ENCODE results near the gene NFASC.

The NFASC gene

DNA sequence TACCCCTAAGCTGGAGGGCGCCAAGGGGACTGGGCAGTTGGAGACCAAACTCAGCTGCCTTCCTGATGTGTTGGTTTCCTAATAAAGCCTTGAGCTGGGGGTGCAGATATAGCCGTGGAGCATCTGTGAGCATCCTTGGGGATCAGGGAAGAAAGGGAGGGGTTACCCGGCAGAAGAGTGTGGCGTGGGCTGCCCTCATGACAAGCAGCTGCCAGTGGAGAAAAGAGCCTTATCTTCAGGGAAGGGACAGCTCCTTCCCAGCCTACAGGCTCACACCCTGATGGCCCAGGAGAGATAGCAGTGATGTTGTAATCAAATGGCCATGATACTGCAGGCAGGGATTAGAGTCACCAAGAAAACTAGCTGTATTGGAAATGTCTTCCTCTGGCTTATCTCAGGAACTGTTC, 10.8 kb upstream of the NFASC start:
- H3K4me1 ChIP-seq (ENCODE audit: control insufficient read depth, low read depth, low read length): peaks cover 7% of the 10 kb centered on the region
- no peaks in the 10 kb centered on the region for H3K9me3 ChIP-seq (ENCODE audit: control insufficient read depth, low read depth, low read length)
- no peaks in the 10 kb centered on the region for H3K27me3 ChIP-seq (ENCODE audit: control insufficient read depth, insufficient read depth, low read length)
- H3K27ac ChIP-seq (ENCODE audit: low read length): no peak overlapping the region
- no peak overlapping the region for H3K4me3 ChIP-seq (ENCODE audit: low read length)
- no peaks in the 10 kb centered on the region for H3K36me3 ChIP-seq (ENCODE audit: control insufficient read depth, low read depth, low read length)
- H3K9ac ChIP-seq (ENCODE audit: low read length): no peak overlapping the region

DNA sequence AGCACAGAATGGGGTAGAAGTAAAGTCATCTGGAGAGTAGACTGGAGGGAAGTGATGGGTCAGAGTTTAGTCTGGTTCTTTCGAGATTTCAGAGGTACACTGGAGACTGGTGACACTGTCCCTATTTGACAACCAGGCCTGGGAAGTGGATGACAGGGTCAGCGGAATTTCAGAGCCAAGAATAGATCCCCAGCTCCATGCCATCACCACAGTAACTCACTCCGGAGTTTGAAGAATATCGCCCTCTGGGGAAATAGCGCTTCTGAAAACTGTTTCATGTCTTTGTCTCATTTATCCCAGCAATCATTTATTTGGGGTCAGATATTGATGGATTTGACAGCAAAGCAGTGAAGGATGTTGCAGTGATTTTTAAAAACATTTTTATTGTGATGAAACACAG, 7.6 kb upstream of the NFASC start:
- Histone ChIP-seq H3K4me3 (ENCODE audit: low read length) (no peak overlapping the region), H3K9ac (ENCODE audit: low read length) (no peak overlapping the region), H3K9me3 (ENCODE audit: control insufficient read depth, low read depth, low read length) (no peaks in the 10 kb centered on the region), H3K36me3 (ENCODE audit: control insufficient read depth, low read depth, low read length) (no peaks in the 10 kb centered on the region), H3K27me3 (ENCODE audit: control insufficient read depth, insufficient read depth, low read length) (no peaks in the 10 kb centered on the region), H3K27ac (ENCODE audit: low read length) (no peak overlapping the region), H3K4me1 (ENCODE audit: control insufficient read depth, low read depth, low read length) (peaks cover 7% of the 10 kb centered on the region)

GRCh38 chr1:204863730-204864129, 6.9 kb upstream of the NFASC start:
- no peaks in the 10 kb centered on the region for H3K36me3 ChIP-seq (ENCODE audit: control insufficient read depth, low read depth, low read length)
- no peaks in the 10 kb centered on the region for H3K9me3 ChIP-seq (ENCODE audit: control insufficient read depth, low read depth, low read length)
- no peak overlapping the region for H3K27ac ChIP-seq (ENCODE audit: low read length)
- no peak overlapping the region for H3K4me3 ChIP-seq (ENCODE audit: low read length)
- H3K27me3 ChIP-seq (ENCODE audit: control insufficient read depth, insufficient read depth, low read length): no peaks in the 10 kb centered on the region
- H3K9ac ChIP-seq (ENCODE audit: low read length): no peak overlapping the region
- peaks cover 2% of the 10 kb centered on the region for H3K4me1 ChIP-seq (ENCODE audit: control insufficient read depth, low read depth, low read length)

- Histone ChIP-seq H3K4me3 (ENCODE audit: low read length) (no peak overlapping the region), H3K36me3 (ENCODE audit: control insufficient read depth, low read depth, low read length) (no peaks in the 10 kb centered on the region), H3K9me3 (ENCODE audit: control insufficient read depth, low read depth, low read length) (no peaks in the 10 kb centered on the region), H3K27me3 (ENCODE audit: control insufficient read depth, insufficient read depth, low read length) (no peaks in the 10 kb centered on the region), H3K27ac (ENCODE audit: low read length) (no peak overlapping the region), H3K4me1 (ENCODE audit: control insufficient read depth, low read depth, low read length) (no peaks in the 10 kb centered on the region), H3K9ac (ENCODE audit: low read length) (no peak overlapping the region)
These were observed 4.5 kb upstream of the NFASC start for GRCh38 chr1:204866051-204866596.

- Histone ChIP-seq H3K27me3 (ENCODE audit: control insufficient read depth, insufficient read depth, low read length) (no peaks in the 10 kb centered on the region), H3K9me3 (ENCODE audit: control insufficient read depth, low read depth, low read length) (no peaks in the 10 kb centered on the region), H3K4me1 (ENCODE audit: control insufficient read depth, low read depth, low read length) (no peaks in the 10 kb centered on the region), H3K4me3 (ENCODE audit: low read length) (no peak overlapping the region), H3K9ac (ENCODE audit: low read length) (no peak overlapping the region), H3K36me3 (ENCODE audit: control insufficient read depth, low read depth, low read length) (no peaks in the 10 kb centered on the region), H3K27ac (ENCODE audit: low read length) (no peak overlapping the region)
These were observed 3.5 kb upstream of the NFASC start for GRCh38 chr1:204867203-204867602.

DNA sequence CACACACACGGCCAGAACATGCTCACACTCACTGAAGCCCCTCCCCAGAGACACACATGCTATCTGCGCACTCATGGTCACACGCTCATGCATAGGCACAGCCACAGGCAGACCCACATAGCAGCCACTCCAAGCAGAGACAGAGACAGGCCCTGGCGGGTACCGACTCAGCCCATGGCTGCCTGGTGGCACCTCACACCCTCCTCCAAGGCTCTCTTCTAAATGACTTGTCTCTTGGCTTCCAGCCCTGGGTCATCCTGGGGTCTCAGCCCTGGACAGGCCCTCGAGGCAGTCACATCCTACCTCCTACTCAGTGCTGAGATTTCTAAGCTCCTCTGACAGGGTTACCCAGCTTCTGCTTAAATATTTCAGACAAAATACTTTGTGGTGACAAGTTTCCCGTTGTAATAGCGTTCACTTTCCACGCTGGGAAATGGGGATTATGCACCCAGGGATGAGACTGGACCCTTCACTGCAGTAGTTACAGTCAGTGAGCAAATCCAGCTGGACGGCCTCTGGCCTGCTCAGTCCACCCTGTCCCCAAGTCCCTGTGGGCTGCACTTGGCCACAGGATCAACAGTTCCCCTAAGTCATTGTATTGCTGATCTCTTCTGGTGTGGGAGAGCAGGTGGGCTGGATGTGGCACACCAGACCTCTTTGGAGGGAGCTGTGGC, 2.9 kb upstream of the NFASC start:
- H3K36me3 ChIP-seq (ENCODE audit: control insufficient read depth, low read depth, low read length): no peaks in the 10 kb centered on the region
- no peak overlapping the region for H3K9ac ChIP-seq (ENCODE audit: low read length)
- H3K4me1 ChIP-seq (ENCODE audit: control insufficient read depth, low read depth, low read length): no peaks in the 10 kb centered on the region
- H3K27me3 ChIP-seq (ENCODE audit: control insufficient read depth, insufficient read depth, low read length): no peaks in the 10 kb centered on the region
- no peaks in the 10 kb centered on the region for H3K9me3 ChIP-seq (ENCODE audit: control insufficient read depth, low read depth, low read length)
- no peak overlapping the region for H3K27ac ChIP-seq (ENCODE audit: low read length)
- no peak overlapping the region for H3K4me3 ChIP-seq (ENCODE audit: low read length)

DNA sequence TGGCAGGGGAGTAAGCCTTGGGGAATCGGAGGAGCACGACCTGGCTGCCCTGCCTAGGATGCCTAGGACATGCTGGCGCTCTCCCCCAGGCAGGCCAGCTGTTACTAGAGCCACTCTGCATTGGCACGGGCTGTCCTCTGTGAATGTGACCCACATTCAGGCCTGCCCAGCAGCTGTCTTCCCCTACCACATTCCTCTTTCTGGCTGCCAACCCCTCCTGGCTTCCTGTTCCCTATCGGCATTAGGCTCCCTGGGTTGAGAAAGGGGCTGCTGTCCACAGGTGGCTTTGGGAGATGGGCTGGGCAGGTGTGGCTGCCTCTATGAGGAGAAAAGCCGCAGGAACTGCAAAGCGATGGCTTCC, 2.3 kb upstream of the NFASC start:
- Histone ChIP-seq H3K9ac (ENCODE audit: low read length) (no peak overlapping the region), H3K9me3 (ENCODE audit: control insufficient read depth, low read depth, low read length) (no peaks in the 10 kb centered on the region), H3K4me3 (ENCODE audit: low read length) (no peak overlapping the region), H3K4me1 (ENCODE audit: control insufficient read depth, low read depth, low read length) (no peaks in the 10 kb centered on the region), H3K36me3 (ENCODE audit: control insufficient read depth, low read depth, low read length) (no peaks in the 10 kb centered on the region), H3K27ac (ENCODE audit: low read length) (no peak overlapping the region), H3K27me3 (ENCODE audit: control insufficient read depth, insufficient read depth, low read length) (no peaks in the 10 kb centered on the region)

- Histone ChIP-seq H3K27me3 (ENCODE audit: control insufficient read depth, insufficient read depth, low read length) (no peaks in the 10 kb centered on the region), H3K27ac (ENCODE audit: low read length) (no peak overlapping the region), H3K9me3 (ENCODE audit: control insufficient read depth, low read depth, low read length) (no peaks in the 10 kb centered on the region), H3K4me1 (ENCODE audit: control insufficient read depth, low read depth, low read length) (no peaks in the 10 kb centered on the region), H3K36me3 (ENCODE audit: control insufficient read depth, low read depth, low read length) (no peaks in the 10 kb centered on the region), H3K9ac (ENCODE audit: low read length) (no peak overlapping the region), H3K4me3 (ENCODE audit: low read length) (no peak overlapping the region)
These were observed 1.6 kb upstream of the NFASC start for GRCh38 chr1:204869097-204869496.

GRCh38 chr1:204871405-204872037, 859 bp downstream of the NFASC start:
- Histone ChIP-seq H3K9me3 (ENCODE audit: control insufficient read depth, low read depth, low read length) (no peaks in the 10 kb centered on the region), H3K27me3 (ENCODE audit: control insufficient read depth, insufficient read depth, low read length) (no peaks in the 10 kb centered on the region), H3K27ac (ENCODE audit: low read length) (no peak overlapping the region), H3K9ac (ENCODE audit: low read length) (no peak overlapping the region), H3K36me3 (ENCODE audit: control insufficient read depth, low read depth, low read length) (no peaks in the 10 kb centered on the region), H3K4me1 (ENCODE audit: control insufficient read depth, low read depth, low read length) (no peaks in the 10 kb centered on the region), H3K4me3 (ENCODE audit: low read length) (no peak overlapping the region)

GRCh38 chr1:204872262-204872881, 1.7 kb downstream of the NFASC start:
- H3K27me3 ChIP-seq (ENCODE audit: control insufficient read depth, insufficient read depth, low read length): no peaks in the 10 kb centered on the region
- H3K4me1 ChIP-seq (ENCODE audit: control insufficient read depth, low read depth, low read length): no peaks in the 10 kb centered on the region
- H3K4me3 ChIP-seq (ENCODE audit: low read length): no peak overlapping the region
- H3K36me3 ChIP-seq (ENCODE audit: control insufficient read depth, low read depth, low read length): no peaks in the 10 kb centered on the region
- H3K9me3 ChIP-seq (ENCODE audit: control insufficient read depth, low read depth, low read length): no peaks in the 10 kb centered on the region
- no peak overlapping the region for H3K9ac ChIP-seq (ENCODE audit: low read length)
- no peak overlapping the region for H3K27ac ChIP-seq (ENCODE audit: low read length)

GRCh38 chr1:204873176-204873575, 2.5 kb downstream of the NFASC start:
- Histone ChIP-seq H3K27me3 (ENCODE audit: control insufficient read depth, insufficient read depth, low read length) (no peaks in the 10 kb centered on the region), H3K27ac (ENCODE audit: low read length) (no peak overlapping the region), H3K4me1 (ENCODE audit: control insufficient read depth, low read depth, low read length) (peaks cover 3% of the 10 kb centered on the region), H3K4me3 (ENCODE audit: low read length) (no peak overlapping the region), H3K9me3 (ENCODE audit: control insufficient read depth, low read depth, low read length) (no peaks in the 10 kb centered on the region), H3K9ac (ENCODE audit: low read length) (no peak overlapping the region), H3K36me3 (ENCODE audit: control insufficient read depth, low read depth, low read length) (no peaks in the 10 kb centered on the region)

DNA sequence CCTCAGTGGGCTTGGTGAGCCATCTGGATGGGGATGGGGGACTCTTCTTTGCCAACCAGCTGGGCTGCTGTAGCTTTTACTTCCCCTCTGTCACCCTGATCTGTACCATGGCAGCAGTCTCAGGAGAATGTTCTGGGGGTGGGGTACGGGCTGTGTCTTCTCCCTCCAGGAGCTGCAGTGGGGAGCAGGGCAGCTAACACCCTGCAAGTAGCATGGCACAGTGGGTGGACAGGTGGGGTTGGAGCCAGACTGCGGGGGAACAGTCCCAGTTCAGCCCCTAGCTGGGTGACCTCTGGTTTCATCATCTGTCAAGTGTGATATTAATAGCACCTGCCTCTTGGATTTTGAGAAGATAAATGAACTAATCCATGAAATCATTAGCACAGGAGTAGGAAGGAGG, 3.1 kb downstream of the NFASC start:
- H3K4me3 ChIP-seq (ENCODE audit: low read length): no peak overlapping the region
- H3K36me3 ChIP-seq (ENCODE audit: control insufficient read depth, low read depth, low read length): no peaks in the 10 kb centered on the region
- no peak overlapping the region for H3K27ac ChIP-seq (ENCODE audit: low read length)
- H3K9ac ChIP-seq (ENCODE audit: low read length): no peak overlapping the region
- H3K27me3 ChIP-seq (ENCODE audit: control insufficient read depth, insufficient read depth, low read length): no peaks in the 10 kb centered on the region
- H3K4me1 ChIP-seq (ENCODE audit: control insufficient read depth, low read depth, low read length): peaks cover 7% of the 10 kb centered on the region
- no peaks in the 10 kb centered on the region for H3K9me3 ChIP-seq (ENCODE audit: control insufficient read depth, low read depth, low read length)
